SJSA1 (cell line): ENCODE data around the gene PIP4P1. TPM values are rescaled to one million over a fixed set of nuclear protein-coding genes. Genes with fewer than 3 reads are reported as not detected.
"Not testable (repeated sequence)": the region's sequence is repeated elsewhere in the genome, so short reads cannot be mapped to it uniquely, and the experiment has no call there.

Source experiments
- DNase-seq, 2 experiments: peaks; one replicate each; pipeline ENCODE4 v3.0.0-alpha.2; 2015 to 2020; ENCODE audit warnings: low spot score in 2 of 2, low read depth in 1 of 2
- H3K27ac ChIP-seq: fragments of 250-450 bp; sonication (Bioruptor Pico); 2 replicates; pipeline ENCODE4 v1.5.1; 2020; ENCODE audit warnings: mild to moderate bottlenecking, moderate library complexity
- H3K27me3 ChIP-seq: fragments of 250-450 bp; sonication (Bioruptor Pico); replicated peaks from 2 replicates; pipeline ENCODE4 v1.5.1; 2020; ENCODE audit warnings: mild to moderate bottlenecking, moderate library complexity
- H3K36me3 ChIP-seq: fragments of 250-450 bp; sonication (Bioruptor Pico); 2 replicates; pipeline ENCODE4 v1.5.1; 2020; ENCODE audit warnings: mild to moderate bottlenecking
- H3K4me1 ChIP-seq: fragments of 250-450 bp; sonication (Bioruptor Pico); replicated peaks from 2 replicates; pipeline ENCODE4 v1.6.1; 2021; ENCODE audit warnings: mild to moderate bottlenecking
- H3K4me3 ChIP-seq: fragments of 250-450 bp; sonication (Bioruptor Pico); 2 replicates; pipeline ENCODE4 v1.5.1; 2020; ENCODE audit warnings: mild to moderate bottlenecking
- H3K9me3 ChIP-seq: fragments of 250-450 bp; sonication (Bioruptor Pico); replicated peaks from 2 replicates; pipeline ENCODE4 v1.5.1; 2020; ENCODE audit warnings: mild to moderate bottlenecking
- total RNA-seq: library from RNA; depleted of rRNA; stranded (reverse); fragments of >200 nt; shearing (Covaris generic); gene quantifications from 2 replicates; pipeline ENCODE4 v1.2.3, GENCODE V29; 2014; rRNA removed

Gene PIP4P1
- 18.9 and 20.5 TPM in 2 replicates for total RNA-seq

DNA sequence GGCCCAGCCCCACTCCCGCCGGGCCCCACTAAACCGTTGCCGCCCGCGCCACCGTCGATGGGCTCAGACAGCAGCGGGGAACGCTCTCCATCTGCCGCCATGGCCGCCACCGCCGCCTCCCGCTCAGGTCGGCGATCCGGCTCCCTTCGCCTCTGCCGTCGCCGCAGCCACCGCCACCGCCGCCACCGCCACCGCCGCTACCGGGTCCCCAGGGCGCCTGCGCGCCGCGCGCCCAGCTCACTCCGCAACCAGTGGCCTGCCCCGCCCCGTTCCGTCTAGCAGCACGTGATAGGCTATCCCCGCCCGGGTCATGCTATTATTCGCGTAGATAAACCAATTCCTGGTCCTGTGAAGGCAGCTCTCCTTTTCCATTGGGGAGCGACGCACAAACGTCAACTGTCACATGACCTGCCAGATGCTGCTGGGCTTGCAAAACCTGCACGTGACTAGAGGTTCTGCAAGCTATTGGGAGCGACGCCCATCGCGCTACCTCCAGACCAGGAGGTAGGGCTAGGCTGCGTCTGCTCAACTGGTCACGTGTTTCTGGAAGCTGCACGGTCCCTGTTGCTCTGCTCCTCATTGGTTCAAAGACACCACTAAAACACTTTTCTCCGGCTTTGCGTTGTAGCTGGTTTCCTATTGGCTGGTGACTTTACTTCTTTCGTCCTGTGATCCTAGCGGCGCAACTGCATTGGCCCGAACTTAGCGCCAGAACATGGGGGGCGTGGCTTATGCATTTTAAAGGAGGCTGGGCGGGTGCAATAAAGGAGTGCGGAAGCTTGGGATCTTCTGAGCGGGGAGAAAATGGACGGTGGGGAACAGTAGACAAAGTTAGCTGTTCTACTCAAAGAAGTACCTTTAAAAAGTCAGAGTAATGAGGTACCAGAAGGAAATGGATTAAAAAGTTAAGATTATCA is at the start of gene PIP4P1:
TSS of gene PIP4P1 (minus strand) at position 210 of the 917 bp plus-strand sequence. CDS start at position 101, 109 bp downstream.
- peaks cover 8% of the 10 kb centered on the region for H3K4me1 ChIP-seq
- no peaks in the 10 kb centered on the region for H3K9me3 ChIP-seq
- no peaks in the 10 kb centered on the region for H3K27me3 ChIP-seq
- H3K27ac ChIP-seq, result peak within 1 kb of the TSS; percentile 34
- peaks cover 40% of the 10 kb centered on the region for H3K36me3 ChIP-seq
- DNase-seq, result peak; percentile 95 to 97
- H3K4me3 ChIP-seq, result peak within 1 kb of the TSS; percentile 66

- Histone ChIP-seq H3K4me3 (no peak overlapping the region), H3K27ac (no peak overlapping the region), H3K36me3 (no peaks in the 10 kb centered on the region), H3K27me3 (peaks cover 2% of the 10 kb centered on the region; the same call in 1 of the 2 replicates), H3K9me3 (no peaks in the 10 kb centered on the region), H3K4me1 (no peaks in the 10 kb centered on the region)
- no peak for DNase-seq
These were observed 47.1 kb upstream of the PIP4P1 start for GRCh38 chr14:20508367-20508766.

DNA sequence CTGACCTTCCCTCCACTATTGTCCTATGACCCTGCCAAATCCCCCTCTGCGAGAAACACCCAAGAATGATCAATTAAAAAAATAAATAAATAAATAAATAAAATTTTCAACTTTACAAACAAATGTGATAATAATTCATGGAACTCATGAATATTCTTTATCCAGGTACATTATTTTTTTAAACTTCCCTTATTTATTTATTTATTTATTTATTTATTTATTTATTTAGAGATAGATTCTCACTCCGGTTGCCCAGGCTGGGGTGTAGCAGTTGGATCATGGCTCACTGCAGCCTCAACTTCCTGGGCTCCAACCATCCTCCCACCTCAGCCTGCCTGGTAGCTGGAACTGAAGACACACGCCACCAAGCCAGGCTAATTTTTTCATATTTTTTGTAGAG is 46.3 kb upstream of the PIP4P1 start:
- DNase-seq, H3K27me3 ChIP-seq, H3K9me3 ChIP-seq, H3K27ac ChIP-seq, H3K36me3 ChIP-seq, H3K4me3 ChIP-seq, H3K4me1 ChIP-seq: not testable (repeated sequence)

- H3K9me3 ChIP-seq, H3K4me1 ChIP-seq, H3K4me3 ChIP-seq, H3K36me3 ChIP-seq, H3K27me3 ChIP-seq, H3K27ac ChIP-seq, DNase-seq: not testable (repeated sequence)
These were observed 45.5 kb upstream of the PIP4P1 start for GRCh38 chr14:20506752-20507151.

GRCh38 chr14:20506276-20506675 is 45.0 kb upstream of the PIP4P1 start:
- not testable (repeated sequence) for H3K4me1 ChIP-seq, H3K4me3 ChIP-seq, H3K9me3 ChIP-seq, H3K36me3 ChIP-seq, H3K27ac ChIP-seq, H3K27me3 ChIP-seq, DNase-seq

GRCh38 chr14:20503898-20504297 is 42.7 kb upstream of the PIP4P1 start:
- H3K27ac ChIP-seq, result no peak overlapping the region
- H3K4me1 ChIP-seq, result no peaks in the 10 kb centered on the region

GRCh38 chr14:20501346-20501745 is 40.1 kb upstream of the PIP4P1 start:
- no peak for DNase-seq

More at GRCh38 chr14:20503898-20504297, 42.7 kb upstream of the PIP4P1 start:
- Histone ChIP-seq H3K9me3 (no peaks in the 10 kb centered on the region), H3K36me3 (no peaks in the 10 kb centered on the region), H3K27me3 (no peaks in the 10 kb centered on the region; the same call in 1 of the 2 replicates), H3K4me3 (no peak overlapping the region)
- DNase-seq, result no peak

DNA sequence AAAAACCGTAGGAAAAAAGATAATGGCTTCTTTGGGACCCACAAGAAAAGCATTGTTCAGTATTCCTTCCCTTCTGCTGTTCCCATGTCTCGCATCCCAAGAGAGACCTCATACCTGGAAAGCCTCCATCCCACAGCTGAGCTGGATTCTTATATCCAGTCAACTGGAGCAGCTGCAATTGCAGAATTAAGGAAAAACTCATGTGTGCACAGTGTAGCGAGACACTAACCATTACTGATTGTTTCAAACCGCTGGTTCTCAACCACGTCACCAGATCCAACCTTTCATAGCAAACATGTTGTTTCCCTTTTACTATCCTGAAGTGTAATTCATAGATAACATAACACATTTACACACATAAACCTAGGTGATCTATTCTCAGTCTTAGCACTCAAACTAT is 38.6 kb upstream of the PIP4P1 start:
- H3K4me3 ChIP-seq, result no peak overlapping the region
- no peaks in the 10 kb centered on the region for H3K36me3 ChIP-seq
- no peak overlapping the region for H3K27ac ChIP-seq
- H3K9me3 ChIP-seq, result no peaks in the 10 kb centered on the region
- H3K4me1 ChIP-seq, result no peaks in the 10 kb centered on the region
- H3K27me3 ChIP-seq, result no peaks in the 10 kb centered on the region; the same call in 1 of the 2 replicates
- no peak for DNase-seq

More at GRCh38 chr14:20501346-20501745, 40.1 kb upstream of the PIP4P1 start:
- Histone ChIP-seq H3K36me3 (no peaks in the 10 kb centered on the region), H3K4me1 (no peaks in the 10 kb centered on the region), H3K9me3 (no peaks in the 10 kb centered on the region), H3K4me3 (no peak overlapping the region), H3K27me3 (no peaks in the 10 kb centered on the region; the same call in 1 of the 2 replicates), H3K27ac (no peak overlapping the region)

DNA sequence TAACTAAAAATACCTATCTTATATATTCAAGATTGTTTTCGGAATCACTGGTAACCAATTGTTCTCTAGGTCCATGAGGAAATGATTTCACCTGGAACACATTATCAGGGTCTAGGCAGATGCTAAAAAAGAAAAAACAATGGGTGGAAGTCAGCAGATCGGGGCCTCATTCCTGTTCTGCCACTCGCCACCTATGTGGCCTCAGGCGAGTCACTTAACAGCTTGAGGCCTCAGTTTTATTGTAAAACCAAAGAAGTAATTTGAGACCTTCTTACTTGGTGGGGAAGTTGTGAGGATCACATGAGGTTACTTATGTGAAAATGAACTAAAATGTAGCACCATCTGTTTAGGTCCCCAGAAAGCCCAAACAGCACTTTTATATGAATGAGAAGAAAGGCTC is 37.9 kb upstream of the PIP4P1 start:
- Histone ChIP-seq H3K4me1 (no peaks in the 10 kb centered on the region), H3K27ac (no peak overlapping the region), H3K27me3 (no peaks in the 10 kb centered on the region; the same call in 1 of the 2 replicates), H3K4me3 (no peak overlapping the region), H3K9me3 (no peaks in the 10 kb centered on the region), H3K36me3 (no peaks in the 10 kb centered on the region)
- no peak for DNase-seq

GRCh38 chr14:20498622-20499021 is 37.4 kb upstream of the PIP4P1 start:
- no peaks in the 10 kb centered on the region for H3K4me1 ChIP-seq
- H3K4me3 ChIP-seq, result no peak overlapping the region
- no peaks in the 10 kb centered on the region for H3K9me3 ChIP-seq
- H3K27ac ChIP-seq, result no peak overlapping the region
- DNase-seq, result no peak
- no peaks in the 10 kb centered on the region for H3K36me3 ChIP-seq
- no peaks in the 10 kb centered on the region; the same call in 1 of the 2 replicates for H3K27me3 ChIP-seq

- no peaks in the 10 kb centered on the region for H3K36me3 ChIP-seq
- no peak overlapping the region for H3K27ac ChIP-seq
- 0 out of 2 replicates have a peak, but pooled peaks cover 6% of the 10 kb centered on the region for H3K27me3 ChIP-seq
- H3K4me3 ChIP-seq, result no peak overlapping the region
- H3K4me1 ChIP-seq, result no peaks in the 10 kb centered on the region
- DNase-seq, result no peak
- H3K9me3 ChIP-seq, result no peaks in the 10 kb centered on the region
These were observed 33.9 kb upstream of the PIP4P1 start for GRCh38 chr14:20494935-20495766.

- no peak overlapping the region for H3K4me3 ChIP-seq
These were observed 32.4 kb upstream of the PIP4P1 start for GRCh38 chr14:20493634-20494033.

GRCh38 chr14:20492486-20492885 is 31.3 kb upstream of the PIP4P1 start:
- H3K27ac ChIP-seq, result no peak overlapping the region

More at GRCh38 chr14:20493634-20494033, 32.4 kb upstream of the PIP4P1 start:
- H3K27me3 ChIP-seq, result 0 out of 2 replicates have a peak, but pooled peaks cover 6% of the 10 kb centered on the region
- H3K4me1 ChIP-seq, result no peaks in the 10 kb centered on the region
- H3K27ac ChIP-seq, result no peak overlapping the region
- DNase-seq, result no peak
- no peaks in the 10 kb centered on the region for H3K36me3 ChIP-seq
- no peaks in the 10 kb centered on the region for H3K9me3 ChIP-seq

More at GRCh38 chr14:20492486-20492885, 31.3 kb upstream of the PIP4P1 start:
- Histone ChIP-seq H3K36me3 (no peaks in the 10 kb centered on the region), H3K27me3 (0 out of 2 replicates have a peak, but pooled peaks cover 6% of the 10 kb centered on the region), H3K9me3 (no peaks in the 10 kb centered on the region), H3K4me3 (no peak overlapping the region), H3K4me1 (no peaks in the 10 kb centered on the region)
- DNase-seq, result no peak
